ENCODE data around the gene CARD19.

DNA sequence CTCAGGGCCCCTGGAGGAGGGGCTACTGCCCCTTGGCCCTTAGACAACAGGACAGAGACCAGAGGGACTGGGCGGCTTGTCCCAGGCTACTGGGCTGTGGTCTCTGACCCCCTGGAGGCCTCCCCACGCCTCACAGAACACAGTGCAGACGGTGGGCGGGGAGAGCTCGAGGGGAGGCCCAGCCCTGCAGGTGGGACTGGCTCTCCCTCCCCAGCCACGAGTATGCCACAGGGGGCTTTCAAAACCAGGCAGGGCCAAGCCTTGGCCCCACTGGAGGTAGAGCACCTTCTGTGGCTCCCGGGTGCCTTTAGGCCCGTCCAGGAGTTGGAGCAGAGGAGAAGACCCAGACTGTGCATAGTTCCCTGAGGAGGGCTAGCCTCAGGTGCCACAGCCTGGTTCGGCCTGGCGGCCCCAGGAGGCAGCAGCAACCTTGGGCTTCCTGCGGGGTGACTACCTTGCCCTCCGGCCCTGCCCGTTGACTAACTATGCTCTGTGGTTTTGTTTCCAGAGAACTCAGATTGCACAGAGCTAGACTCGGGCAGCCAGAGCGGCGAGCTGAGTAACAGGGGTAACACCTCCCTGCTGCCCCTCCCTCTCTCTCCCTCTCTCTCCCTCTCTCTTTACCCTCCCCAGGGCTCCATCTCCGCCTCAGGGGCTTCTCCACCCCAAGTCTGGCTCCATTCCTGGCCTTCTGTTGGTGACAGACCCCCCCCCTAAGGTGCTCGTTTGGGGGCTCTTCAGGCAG, 15.5 kb downstream of the CARD19 start:
- TF ChIP-seq, protein P1, sequence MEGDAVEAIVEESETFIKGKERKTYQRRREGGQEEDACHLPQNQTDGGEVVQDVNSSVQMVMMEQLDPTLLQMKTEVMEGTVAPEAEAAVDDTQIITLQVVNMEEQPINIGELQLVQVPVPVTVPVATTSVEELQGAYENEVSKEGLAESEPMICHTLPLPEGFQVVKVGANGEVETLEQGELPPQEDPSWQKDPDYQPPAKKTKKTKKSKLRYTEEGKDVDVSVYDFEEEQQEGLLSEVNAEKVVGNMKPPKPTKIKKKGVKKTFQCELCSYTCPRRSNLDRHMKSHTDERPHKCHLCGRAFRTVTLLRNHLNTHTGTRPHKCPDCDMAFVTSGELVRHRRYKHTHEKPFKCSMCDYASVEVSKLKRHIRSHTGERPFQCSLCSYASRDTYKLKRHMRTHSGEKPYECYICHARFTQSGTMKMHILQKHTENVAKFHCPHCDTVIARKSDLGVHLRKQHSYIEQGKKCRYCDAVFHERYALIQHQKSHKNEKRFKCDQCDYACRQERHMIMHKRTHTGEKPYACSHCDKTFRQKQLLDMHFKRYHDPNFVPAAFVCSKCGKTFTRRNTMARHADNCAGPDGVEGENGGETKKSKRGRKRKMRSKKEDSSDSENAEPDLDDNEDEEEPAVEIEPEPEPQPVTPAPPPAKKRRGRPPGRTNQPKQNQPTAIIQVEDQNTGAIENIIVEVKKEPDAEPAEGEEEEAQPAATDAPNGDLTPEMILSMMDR (IDR thresholded peaks at IDR 0.05 in 4 of 5, conservative IDR thresholded peaks at IDR 0.05 in 1 of 5), result no peak
- no peak for TF ChIP-seq POLR2A (IDR thresholded peaks at IDR 0.05)

All from gastrocnemius medialis (tissue), 4 donors.